Breast epithelium (tissue), 3 donors: ENCODE data around the gene PRKACG.

Source experiments
- POLR2A ChIP-seq: fragments of 450-650 bp; IDR thresholded peaks from one replicate; pipeline ENCODE4 v1.6.1; 2016; ENCODE audit warnings: antibody characterized with exemption, mild to moderate bottlenecking, moderate library complexity
- POLR2AphosphoS5 ChIP-seq, 3 donors: sonication (generic); formaldehyde crosslinking; IDR thresholded peaks; one replicate each; pipeline ENCODE4 v1.6.1; 2017; ENCODE audit warnings: antibody characterized with exemption in 3 of 3
- TF ChIP-seq, protein P1 (sequence below), 3 donors: fragments of 450-650 bp; IDR thresholded peaks; one replicate each; pipeline ENCODE4 v1.5.1; 2016 to 2017; ENCODE audit warnings: antibody characterized with exemption in 3 of 3, mild to moderate bottlenecking in 3 of 3, moderate library complexity in 3 of 3

DNA sequence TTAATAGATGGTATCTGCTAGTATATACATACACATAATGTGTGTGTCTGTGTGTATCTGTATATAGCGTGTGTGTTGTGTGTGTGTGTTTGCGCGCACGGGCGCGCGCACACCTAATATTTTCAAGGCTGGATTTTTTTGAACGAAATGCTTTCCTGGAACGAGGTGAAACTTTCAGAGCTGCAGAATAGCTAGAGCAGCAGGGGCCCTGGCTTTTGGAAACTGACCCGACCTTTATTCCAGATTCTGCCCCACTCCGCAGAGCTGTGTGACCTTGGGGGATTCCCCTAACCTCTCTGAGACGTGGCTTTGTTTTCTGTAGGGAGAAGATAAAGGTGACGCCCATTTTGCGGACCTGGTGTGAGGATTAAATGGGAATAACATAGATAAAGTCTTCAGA lies 22.4 kb upstream of the PRKACG start:
- TF ChIP-seq POLR2A (no peak), POLR2AphosphoS5 (IDR thresholded peaks at IDR 0.05) (no peak)
- TF ChIP-seq, protein P1, sequence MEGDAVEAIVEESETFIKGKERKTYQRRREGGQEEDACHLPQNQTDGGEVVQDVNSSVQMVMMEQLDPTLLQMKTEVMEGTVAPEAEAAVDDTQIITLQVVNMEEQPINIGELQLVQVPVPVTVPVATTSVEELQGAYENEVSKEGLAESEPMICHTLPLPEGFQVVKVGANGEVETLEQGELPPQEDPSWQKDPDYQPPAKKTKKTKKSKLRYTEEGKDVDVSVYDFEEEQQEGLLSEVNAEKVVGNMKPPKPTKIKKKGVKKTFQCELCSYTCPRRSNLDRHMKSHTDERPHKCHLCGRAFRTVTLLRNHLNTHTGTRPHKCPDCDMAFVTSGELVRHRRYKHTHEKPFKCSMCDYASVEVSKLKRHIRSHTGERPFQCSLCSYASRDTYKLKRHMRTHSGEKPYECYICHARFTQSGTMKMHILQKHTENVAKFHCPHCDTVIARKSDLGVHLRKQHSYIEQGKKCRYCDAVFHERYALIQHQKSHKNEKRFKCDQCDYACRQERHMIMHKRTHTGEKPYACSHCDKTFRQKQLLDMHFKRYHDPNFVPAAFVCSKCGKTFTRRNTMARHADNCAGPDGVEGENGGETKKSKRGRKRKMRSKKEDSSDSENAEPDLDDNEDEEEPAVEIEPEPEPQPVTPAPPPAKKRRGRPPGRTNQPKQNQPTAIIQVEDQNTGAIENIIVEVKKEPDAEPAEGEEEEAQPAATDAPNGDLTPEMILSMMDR (IDR thresholded peaks at IDR 0.05): no peak
